HL-60/S4 treated with retinoic acid at 250 ng/mL for 4 days and 3 days (cell line): ENCODE results near the gene VN1R2.
"Not testable (repeated sequence)": the region's sequence is repeated elsewhere in the genome, so short reads cannot be mapped to it uniquely, and the experiment has no call there.

Source experiments
- in situ Hi-C: fragments of 300-500 bp; cut with MboI; formaldehyde crosslinking; loops from 2 replicates; pipeline ENCODE4 v1.7.0; 2022; ENCODE audit warnings: low sequenced_read_pairs

The VN1R2 gene, protein sequence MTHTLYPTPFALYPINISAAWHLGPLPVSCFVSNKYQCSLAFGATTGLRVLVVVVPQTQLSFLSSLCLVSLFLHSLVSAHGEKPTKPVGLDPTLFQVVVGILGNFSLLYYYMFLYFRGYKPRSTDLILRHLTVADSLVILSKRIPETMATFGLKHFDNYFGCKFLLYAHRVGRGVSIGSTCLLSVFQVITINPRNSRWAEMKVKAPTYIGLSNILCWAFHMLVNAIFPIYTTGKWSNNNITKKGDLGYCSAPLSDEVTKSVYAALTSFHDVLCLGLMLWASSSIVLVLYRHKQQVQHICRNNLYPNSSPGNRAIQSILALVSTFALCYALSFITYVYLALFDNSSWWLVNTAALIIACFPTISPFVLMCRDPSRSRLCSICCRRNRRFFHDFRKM

DNA sequence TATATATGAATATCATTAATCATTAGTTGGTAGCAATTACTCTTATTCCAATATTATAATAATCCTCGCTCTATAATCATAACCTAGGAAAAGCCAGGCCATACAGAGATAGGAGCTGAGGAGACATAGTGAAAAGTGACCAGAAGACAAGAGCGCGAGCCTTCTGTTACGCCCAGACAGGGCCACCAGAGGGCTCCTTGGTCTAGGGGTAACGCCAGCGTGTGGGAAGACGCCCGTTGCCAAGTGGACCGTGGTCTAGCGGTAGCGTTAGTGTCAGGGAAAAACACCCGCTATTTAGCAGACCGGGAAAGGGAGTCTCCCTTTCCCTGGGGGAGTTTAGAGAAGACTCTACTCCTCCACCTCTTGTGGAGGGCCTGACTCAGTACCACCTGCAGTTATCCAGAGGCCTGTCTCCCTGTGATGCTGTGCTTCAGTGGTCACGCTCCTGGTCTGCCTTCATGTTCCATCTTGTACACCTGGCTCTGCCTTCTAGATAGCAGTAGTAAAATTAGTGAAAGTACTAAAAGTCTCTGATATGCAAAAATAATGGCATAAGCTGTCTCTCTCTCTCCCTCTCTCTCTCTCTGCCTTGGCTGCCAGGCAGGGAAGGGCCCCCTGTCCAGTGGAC is at the start of gene VN1R2:
VN1R2 (plus strand) TSS at position 578 of the 628 bp plus-strand sequence. CDS start 84 bp downstream, outside the sequence.
- in situ Hi-C loops: not testable (repeated sequence)

DNA sequence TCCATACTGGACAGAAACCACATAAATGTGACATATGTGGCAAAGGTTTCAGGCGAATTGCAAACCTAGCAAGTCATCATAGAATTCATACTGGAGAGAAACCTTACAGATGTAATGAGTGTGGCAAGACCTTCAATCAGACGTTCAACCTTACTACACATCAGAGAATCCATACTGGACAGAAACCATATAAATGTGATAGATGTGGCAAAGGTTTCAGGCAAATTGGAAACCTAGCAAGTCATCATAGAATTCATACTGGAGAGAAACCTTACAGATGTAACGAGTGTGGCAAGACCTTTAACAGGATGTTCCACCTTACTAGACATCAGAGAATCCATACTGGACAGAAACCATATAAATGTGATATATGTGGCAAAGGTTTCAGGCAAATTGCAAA is 46.5 kb upstream of the VN1R2 start:
- in situ Hi-C loops: not testable (repeated sequence)

DNA sequence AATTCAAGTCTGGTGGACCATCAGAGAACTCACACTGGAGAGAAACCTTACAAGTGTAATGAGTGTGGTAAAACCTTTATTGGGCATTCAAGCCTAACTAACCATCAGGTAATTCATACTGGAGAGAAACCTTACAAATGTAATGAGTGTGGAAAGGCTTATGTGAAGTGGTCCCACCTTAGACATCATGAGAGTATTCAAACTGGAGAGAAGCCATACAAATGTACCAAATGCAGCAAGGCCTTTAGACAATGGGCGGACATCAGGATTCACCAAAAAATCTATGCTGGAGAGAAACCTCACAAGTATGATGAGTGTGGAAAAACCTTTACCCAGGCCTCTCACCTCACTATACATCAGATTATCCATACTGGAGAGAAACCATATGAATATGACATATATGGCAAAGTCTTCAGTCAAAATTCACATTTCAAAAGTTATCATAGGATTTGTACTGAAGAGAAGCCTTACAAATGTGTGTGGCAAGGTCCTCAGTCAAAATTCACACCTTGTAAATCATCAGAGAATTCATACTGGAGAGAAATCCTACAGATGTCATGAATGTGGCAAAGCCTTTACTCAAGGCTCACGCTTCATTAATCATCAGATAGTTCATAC is 45.3 kb upstream of the VN1R2 start:
- in situ Hi-C loops: no loop called here

DNA sequence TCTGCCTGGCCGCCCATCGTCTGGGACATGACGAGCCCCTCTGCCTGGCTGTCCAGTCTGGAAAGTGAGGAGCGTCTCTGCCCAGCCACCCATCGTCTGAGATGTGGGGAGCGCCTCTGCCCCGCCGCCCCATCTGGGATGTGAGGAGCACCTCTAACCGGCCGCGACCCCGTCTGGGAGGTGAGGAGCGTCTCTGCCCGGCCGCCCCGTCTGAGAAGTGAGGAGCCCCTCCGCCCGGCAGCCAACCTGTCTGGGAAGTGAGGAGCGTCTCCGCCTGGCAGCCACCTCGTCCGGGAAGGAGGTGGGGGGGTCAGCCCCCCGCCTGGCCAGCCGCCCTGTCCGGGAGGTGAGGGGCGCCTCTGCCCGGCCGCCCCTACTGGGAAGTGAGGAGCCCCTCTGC is 35.4 kb upstream of the VN1R2 start:
- in situ Hi-C loops: not testable (repeated sequence)

DNA sequence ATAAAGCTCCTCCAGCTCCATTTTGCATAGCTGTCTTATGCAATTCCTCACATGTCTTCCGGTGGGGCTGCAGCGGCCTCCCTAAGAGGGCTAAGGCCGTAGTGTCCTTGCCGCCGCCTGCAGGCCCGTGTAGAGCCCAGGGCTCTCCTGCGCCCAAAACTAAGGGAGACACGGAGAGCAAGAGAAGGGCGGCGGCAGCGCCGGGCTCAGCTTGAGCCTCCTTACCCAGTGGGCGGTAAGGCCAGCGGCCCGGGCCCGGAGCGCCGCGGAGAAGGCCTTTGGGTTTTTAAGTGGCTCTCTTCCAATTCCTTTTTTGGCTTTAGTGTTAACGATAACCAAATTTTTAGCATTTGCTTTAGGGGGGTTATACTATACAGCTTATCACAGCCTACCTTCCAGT is 33.5 kb upstream of the VN1R2 start:
- in situ Hi-C loops: no loop called here

DNA sequence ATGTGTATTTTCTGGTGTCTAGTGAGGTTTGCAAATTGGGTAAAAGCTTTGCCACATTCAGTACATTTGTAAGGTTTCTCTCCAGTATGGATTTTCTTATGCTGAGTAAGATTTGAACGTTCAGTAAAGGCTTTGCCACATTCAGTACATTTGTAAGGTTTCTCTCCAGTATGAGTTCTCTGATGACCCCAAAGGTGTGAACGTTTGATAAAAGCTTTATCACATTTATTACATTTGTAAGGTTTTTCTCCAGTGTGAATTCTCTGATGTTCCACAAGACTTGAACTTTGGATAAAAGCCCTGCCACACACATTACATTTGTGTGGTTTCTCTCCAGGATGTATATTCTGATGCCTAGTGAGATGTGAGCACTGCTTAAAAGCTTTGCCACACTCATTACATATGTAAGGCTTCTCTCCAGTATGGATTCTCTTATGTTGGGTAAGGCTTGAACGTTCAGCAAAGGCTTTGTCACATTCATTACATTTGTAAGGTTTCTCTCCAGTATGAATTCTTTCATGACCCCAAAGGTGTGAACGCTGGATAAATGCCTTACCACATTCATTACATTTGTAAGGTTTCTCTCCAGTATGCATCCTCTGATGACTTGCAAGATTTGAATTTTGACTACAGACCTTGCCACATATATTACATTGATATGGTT is 20.8 kb upstream of the VN1R2 start:
- in situ Hi-C loops: no loop called here

DNA sequence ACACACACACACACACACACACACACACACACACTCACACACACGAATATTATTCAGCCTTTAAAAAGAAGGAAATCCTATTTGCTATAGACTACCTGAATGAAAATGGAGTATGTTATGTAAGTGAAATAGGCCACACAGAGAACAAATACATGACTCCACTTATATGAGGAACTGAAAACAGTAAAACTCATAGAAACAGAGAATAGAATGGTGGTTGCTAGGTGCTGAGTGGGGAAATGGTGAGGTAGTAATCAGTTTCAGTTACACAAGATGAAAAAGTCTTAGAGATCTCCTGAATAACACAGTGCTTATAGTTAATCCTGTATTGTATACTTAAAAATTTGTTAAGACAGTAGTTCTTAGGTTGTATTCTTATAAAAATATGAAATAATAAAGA is 11.6 kb upstream of the VN1R2 start:
- in situ Hi-C loops: no loop called here

DNA sequence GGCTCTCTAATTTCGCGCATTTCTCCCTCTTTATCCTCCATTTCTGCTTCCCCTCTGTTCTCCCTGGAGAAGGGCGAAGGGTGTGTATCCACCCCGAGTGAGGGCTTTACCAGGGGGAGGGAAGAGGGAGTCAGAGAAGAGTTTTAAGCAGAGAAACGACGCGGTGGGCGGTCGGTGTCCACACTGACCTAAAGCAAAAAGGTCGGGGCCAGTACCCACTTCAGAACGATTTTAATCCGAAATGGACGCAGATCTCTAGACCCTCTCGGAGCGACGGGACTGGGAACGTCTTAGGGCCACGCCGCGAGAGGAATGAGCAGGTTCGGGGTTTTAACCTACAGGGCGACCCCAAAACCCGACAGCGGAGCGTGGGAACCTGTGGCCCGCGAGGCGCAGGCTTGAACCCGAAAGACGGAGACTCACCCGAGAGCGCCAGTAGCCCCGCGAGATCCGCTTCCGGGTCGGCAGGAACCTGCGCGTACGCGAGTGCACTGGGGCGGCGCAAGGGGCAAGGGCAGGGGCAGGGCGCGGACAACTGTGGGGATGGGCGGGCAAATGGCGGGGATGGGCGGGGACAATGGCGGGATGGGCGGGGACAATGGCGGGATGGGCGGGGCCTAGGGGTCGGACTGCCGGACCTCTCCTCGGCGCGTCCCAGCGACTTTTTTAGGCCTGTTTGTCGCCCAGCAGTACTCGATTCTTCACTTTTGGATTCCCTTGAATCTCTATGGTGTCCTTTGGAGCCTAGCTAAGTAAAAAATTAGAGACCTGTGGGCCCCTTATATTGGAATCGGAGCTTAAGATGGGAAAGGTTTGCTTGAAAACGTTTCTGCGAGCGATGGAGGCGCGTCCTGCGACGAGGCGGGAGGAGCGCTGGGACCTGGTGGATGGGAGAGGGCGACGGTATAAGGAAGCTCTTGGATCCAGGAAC is 3.4 kb upstream of the VN1R2 start, which contains the start of gene ZNF677:
ZNF677 (minus strand) TSS at position 463 of the 931 bp plus-strand sequence. CDS start 3,323 bp downstream, outside the sequence.
- in situ Hi-C loops: no loop called here

DNA sequence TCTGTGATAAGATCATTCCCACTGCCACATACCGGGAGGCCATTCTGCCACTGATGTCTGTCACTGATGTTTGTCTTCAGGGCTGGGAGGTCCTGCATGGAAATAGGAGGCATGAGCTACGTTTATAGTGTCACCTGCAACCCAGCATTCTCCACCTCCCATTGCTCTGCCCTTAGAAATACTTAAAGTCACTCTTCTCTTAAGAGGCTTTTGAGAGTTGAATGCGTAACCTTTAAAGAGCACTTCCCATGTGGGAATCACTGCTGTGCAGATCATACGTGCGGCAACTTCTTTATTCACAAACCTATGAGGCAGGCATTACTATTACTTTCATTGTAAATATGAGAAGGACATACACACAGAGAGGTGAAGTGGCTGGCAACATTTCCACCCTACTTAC is 9.5 kb downstream of the VN1R2 start, which contains the start of gene VN1R4:
VN1R4 (minus strand) TSS at position 101 of the 400 bp plus-strand sequence; CDS start at position 43, 58 bp downstream.
- in situ Hi-C loops: not testable (repeated sequence)

DNA sequence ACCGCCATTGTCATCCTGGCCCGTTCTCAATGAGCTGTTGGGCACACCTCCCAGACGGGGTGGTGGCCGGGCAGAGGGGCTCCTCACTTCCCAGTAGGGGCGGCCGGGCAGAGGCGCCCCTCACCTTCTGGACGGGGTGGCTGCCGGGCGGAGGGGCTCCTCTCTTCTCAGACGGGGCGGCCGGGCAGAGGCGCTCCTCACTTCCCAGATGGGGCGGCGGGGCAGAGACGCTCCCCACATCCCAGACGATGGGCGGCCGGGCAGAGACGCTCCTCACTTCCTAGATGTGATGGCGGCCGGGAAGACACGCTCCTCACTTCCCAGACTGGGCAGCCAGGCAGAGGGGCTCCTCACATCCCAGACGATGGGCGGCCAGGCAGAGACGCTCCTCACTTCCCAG is 11.8 kb downstream of the VN1R2 start:
- in situ Hi-C loops: not testable (repeated sequence)

DNA sequence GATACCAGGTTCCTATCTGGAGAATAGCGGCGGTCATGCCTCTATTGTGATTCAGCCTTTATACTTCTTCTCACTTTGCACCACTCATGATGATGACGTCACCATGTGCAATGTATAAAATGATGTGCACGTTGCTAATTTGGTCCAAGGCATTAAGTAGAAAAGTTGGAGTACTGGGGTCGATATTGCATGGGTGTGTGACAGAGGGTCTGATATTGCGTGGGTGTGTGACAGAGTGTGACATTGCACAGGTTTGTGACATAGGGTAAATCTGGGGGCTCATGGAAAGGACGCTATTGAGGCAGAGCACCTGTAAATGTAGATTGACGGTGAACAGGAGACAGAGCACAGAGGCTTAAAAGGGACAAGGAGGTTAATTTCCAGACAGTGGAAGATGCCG is 14.0 kb downstream of the VN1R2 start:
- in situ Hi-C loops: no loop called here

DNA sequence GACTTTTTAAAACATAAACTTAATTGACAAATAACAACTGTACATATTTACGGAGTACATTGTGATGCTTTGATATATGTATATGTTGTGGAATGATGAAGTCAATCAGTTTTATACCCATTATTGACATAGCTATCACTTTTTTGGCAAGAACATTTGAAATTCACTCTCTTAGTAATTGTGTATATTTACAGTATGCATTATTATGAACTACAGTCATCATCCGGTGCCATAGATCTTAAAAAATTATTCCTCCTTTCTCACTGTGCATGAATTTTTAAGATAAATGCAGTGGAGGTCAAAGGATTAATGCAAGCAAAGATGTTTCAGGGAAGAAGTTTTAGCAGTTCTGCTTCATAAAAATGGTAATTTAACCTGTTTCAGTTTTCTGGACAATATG is 17.4 kb downstream of the VN1R2 start:
- in situ Hi-C loops: no loop called here

DNA sequence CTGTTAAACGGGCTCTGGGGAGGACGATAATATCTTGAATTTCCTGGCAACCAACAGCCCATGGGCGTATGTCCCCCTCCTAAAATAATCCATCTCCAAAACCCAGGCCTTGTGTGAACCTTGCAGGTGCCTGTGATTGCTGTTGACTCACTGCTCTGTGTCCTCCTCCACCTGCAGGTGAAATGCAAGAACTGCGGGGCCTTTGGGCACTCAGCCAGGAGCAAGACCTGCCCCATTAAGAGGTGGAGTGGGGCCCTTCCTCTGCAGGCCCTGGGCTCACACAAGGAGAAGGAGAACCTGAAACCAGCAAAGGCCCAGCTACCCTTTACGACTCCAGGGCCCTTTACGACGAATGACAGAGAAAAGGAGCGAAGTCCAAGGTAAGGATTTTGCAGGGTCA is 23.9 kb downstream of the VN1R2 start:
- in situ Hi-C loops: not testable (repeated sequence)

DNA sequence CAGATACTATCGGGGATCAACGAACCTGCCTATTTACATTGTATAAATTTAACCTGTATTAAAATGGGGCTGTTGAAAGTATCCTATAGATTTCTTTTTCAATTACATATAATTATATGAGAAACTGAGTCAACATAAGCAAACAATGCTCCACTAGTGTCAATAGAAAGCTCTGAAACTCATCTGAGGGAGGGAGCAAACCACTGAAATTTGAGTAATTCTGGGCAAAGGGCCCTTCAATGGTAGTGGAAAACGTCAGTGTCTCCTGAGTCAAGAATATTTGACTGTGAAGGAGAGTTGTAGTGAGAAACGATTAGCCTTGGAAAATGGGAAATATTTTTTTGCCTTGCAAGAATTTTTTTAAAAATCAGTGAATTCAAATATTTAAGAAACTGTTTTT is 27.0 kb downstream of the VN1R2 start:
- in situ Hi-C loops: no loop called here

DNA sequence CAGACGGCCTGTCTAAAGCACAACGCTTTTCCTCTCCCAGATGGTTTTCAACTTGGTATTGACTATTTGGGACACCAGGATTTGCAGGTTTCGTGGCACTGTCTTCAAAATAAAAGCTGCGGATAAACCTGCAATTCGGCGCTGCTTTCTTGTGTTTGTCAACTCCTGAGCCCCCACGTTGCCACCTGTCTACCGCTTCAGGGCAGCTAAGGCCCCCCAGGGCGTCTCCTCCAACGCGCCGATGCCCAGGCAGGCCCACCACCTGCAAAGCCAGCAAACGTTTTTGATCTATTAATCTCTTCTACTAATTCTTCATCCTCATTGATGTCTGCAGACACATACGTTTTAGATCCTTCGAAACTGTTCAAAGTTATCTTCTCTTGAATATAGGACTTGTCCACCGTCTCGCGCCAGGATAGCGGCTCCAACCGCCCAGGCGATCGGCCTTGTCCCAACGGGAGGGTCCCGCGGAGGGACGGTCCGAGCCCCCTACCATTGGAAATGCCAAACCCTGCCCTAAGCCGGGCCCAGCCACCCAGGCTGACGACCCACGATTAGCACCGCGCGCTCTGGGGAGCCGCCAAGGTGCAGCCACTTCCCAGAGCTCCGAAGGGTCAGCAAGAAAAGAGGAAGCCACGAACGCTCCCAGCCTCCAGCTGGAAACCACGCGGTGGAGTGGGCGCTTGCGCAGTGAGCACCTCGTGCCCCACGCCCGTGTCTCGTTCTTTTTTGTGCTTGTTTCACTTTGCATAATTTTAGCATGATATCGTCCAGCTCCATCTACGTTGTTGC is 32.9 kb downstream of the VN1R2 start:
- in situ Hi-C loops: no loop called here

DNA sequence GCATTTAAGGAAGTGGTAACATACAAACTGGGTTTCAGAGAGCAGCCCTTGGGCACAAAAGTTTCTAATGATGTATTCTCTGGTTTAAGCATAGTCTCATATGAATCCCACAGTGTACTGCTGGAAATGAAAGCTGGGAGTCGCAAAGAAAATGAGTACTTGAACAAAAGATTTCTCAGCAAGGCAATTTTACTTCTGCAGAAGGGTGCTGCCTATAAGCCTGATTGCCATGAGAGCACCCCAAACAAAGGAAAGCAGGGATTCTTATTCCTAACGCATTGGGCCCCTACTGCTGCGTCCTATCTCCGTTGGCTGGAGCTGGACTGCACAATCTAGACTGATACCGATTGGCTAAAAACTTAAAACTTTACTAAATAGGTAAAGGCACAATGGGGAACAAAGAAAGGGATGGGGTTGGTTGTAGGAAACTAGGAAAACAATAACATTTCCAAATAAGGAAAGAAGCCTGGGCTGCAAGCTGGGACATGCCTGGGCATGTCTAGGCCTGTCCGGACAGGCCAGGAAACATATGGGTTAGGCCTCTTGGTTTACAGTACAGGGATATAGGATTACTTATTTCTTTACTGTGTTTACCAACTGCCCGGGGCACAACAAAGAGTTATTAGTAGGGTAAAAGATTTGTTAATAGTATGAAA is 36.8 kb downstream of the VN1R2 start:
- in situ Hi-C loops: no loop called here

DNA sequence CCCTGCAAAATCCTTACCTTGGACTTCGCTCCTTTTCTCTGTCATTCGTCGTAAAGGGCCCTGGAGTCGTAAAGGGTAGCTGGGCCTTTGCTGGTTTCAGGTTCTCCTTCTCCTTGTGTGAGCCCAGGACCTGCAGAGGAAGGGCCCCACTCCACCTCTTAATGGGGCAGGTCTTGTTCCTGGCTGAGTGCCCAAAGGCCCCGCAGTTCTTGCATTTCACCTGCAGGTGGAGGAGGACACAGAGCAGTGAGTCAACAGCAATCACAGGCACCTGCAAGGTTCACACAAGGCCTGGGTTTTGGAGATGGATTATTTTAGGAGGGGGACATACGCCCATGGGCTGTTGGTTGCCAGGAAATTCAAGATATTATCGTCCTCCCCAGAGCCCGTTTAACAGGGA is 43.2 kb downstream of the VN1R2 start:
- in situ Hi-C loops: not testable (repeated sequence)

DNA sequence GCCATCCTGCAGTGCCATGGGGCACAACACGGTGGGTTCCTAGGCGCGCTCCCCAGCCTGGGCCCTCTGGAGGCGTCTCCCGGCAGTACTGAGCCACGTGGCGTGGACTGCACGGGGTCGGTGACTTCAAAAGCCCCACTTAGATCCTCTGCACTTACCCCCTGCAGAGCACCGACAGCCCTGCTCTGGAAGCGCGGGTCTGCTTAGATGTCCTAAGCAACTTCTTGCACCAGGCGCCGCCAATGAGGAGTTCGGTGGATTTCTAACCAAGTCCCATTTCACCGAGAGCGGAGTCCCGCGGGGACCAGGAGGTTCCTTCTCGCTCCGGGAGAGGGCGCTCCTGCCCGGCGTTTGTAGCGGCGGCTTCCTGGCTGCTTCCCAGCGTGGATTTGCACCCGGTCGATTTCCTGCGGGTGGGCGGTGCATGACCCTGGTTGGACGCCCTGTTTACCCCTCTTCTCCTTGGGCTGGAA is 50.3 kb downstream of the VN1R2 start:
- in situ Hi-C loops: no loop called here
